GM23248 (cell line): Measurements from ENCODE around the gene PLXNB3. TPM values are rescaled to one million over a fixed set of nuclear protein-coding genes. Genes with fewer than 3 reads are reported as not detected.

Experiments used
- DNase-seq: peaks from one replicate; pipeline ENCODE4 v3.0.0-alpha.2; 2015
- H2AFZ ChIP-seq: fragments of 200-600 bp; sonication (generic); 2 replicates; pipeline ENCODE4 v1.6.1; 2016; ENCODE audit warnings: antibody characterized with exemption
- H3F3A ChIP-seq: fragments of 200-600 bp; sonication (generic); 2 replicates; pipeline ENCODE4 v1.6.1; 2016; ENCODE audit warnings: mild to moderate bottlenecking, antibody characterized with exemption, mixed run types; ENCODE audit not compliant: insufficient read depth
- H3K27ac ChIP-seq: fragments of 200-600 bp; sonication (generic); 2 replicates; pipeline ENCODE4 v1.5.1; 2016; ENCODE audit warnings: mild to moderate bottlenecking
- H3K27me3 ChIP-seq: fragments of 200-600 bp; sonication (generic); replicated peaks from 2 replicates; pipeline ENCODE4 v1.6.1; 2016; ENCODE audit warnings: mild to moderate bottlenecking; ENCODE audit not compliant: insufficient read depth
- H3K36me3 ChIP-seq: fragments of 200-600 bp; sonication (generic); 2 replicates; pipeline ENCODE4 v1.6.1; 2016; ENCODE audit warnings: low read depth, mild to moderate bottlenecking
- H3K4me1 ChIP-seq: fragments of 200-600 bp; sonication (generic); 2 replicates; pipeline ENCODE4 v1.6.1; 2016; ENCODE audit warnings: mild to moderate bottlenecking; ENCODE audit not compliant: insufficient read depth
- H3K4me2 ChIP-seq: fragments of 200-600 bp; sonication (generic); one replicate; pipeline ENCODE4 v1.6.1; 2016; ENCODE audit warnings: mild to moderate bottlenecking; ENCODE audit not compliant: unreplicated experiment
- H3K4me3 ChIP-seq: fragments of 200-600 bp; sonication (generic); 2 replicates; pipeline ENCODE4 v1.5.1; 2016; ENCODE audit warnings: mild to moderate bottlenecking
- H3K79me2 ChIP-seq: fragments of 200-600 bp; sonication (generic); 2 replicates; pipeline ENCODE4 v1.6.1; 2016; ENCODE audit warnings: mild to moderate bottlenecking; ENCODE audit not compliant: insufficient read depth
- H3K9ac ChIP-seq: fragments of 200-600 bp; sonication (generic); 2 replicates; pipeline ENCODE4 v1.6.1; 2016; ENCODE audit warnings: mild to moderate bottlenecking
- H3K9me2 ChIP-seq: fragments of 200-600 bp; sonication (generic); 2 replicates; pipeline ENCODE4 v1.6.1; 2016; ENCODE audit warnings: mixed run types, mild to moderate bottlenecking, moderate library complexity; ENCODE audit not compliant: insufficient read depth
- H3K9me3 ChIP-seq: fragments of 200-600 bp; sonication (generic); one replicate; pipeline ENCODE4 v1.6.1; 2017; ENCODE audit warnings: low read depth
- H4K20me1 ChIP-seq: fragments of 200-600 bp; sonication (generic); 2 replicates; pipeline ENCODE4 v1.6.0; 2016; ENCODE audit not compliant: insufficient read depth
- EZH2 ChIP-seq: fragments of 200-600 bp; sonication (generic); IDR thresholded peaks from 2 replicates; pipeline ENCODE4 v1.6.1; 2018; ENCODE audit warnings: antibody characterized with exemption, mild to moderate bottlenecking; ENCODE audit not compliant: insufficient read depth, poor library complexity, severe bottlenecking
- EZH2phosphoT487 ChIP-seq: fragments of 200-600 bp; sonication (generic); IDR thresholded peaks from 2 replicates; pipeline ENCODE4 v1.6.1; 2018; ENCODE audit warnings: antibody characterized with exemption, moderate library complexity, mild to moderate bottlenecking, low read depth; ENCODE audit not compliant: insufficient read depth
- WGBS, 2 experiments: methylation state at CpG; one replicate each; pipeline ENCODE4 v1.1.6; 2015 to 2017; ENCODE audit warnings: low lambda C conversion rate in 2 of 2, low coverage in 1 of 2; ENCODE audit errors: missing lambda C conversion rate in 2 of 2; 5-methylcytosine and 5-hydroxymethylcytosine counted together
- in situ Hi-C: fragments of 300-500 bp; cut with MboI; formaldehyde crosslinking; loops from 2 replicates; pipeline ENCODE4 v1.15.0; 2020
- polyA plus RNA-seq: library from polyadenylated mRNA; unstranded; fragments of >200 nt; fragmentation: Nextera tagmentation; extraction: Ambion mirVana; gene quantifications from 2 replicates; pipeline ENCODE4 v1.2.1, GENCODE V29; 2016
- total RNA-seq: library from RNA; depleted of rRNA; stranded (reverse); fragments of >200 nt; shearing (Covaris generic); gene quantifications from 2 replicates; pipeline ENCODE4 v1.2.3, GENCODE V29; 2014

PLXNB3 gene
- total and polyA plus RNA-seq, 2 experiments from 2014 or later = 8.8 to 12.5 TPM

DNA sequence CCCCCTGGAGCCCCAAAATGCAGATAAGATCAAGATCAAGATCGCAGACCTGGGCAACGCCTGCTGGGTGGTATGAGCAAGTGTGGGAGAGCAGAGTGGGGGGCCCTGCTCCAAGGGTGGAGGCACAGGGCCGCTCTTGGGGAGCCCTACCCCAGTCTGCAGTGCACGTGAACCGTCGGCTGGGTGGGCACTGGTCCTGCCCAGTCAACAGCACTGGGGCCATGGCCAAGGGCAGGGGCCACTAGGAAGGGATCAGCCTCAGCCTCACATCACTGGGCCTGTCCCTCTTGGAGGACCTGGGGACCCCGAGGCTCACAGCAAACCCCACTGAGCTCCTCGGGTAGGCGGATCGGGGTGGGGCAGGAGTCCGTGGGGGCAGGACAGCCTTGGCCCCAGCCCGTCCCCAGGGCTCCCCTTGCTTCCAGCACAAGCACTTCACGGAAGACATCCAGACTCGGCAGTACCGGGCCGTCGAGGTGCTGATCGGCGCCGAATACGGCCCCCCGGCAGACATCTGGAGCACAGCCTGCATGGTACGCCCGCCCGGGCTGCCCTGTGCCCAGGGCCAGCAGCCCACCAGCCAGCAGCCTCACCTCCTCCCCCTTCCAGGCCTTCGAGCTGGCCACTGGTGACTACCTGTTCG lies 20.4 kb downstream of the PLXNB3 start:
- TF ChIP-seq EZH2 (no peak), EZH2phosphoT487 (no peak)
- no peak overlapping the region for H2AFZ ChIP-seq
- no peaks in the 10 kb centered on the region for H3K4me1 ChIP-seq
- H3K36me3 ChIP-seq = no peaks in the 10 kb centered on the region
- DNase-seq = no peak
- WGBS, 2 experiments = 88 to 98% methylated on average over 12 to 16 of the region's 27 CpGs
- no peak overlapping the region for H3K27ac ChIP-seq
- H3K4me3 ChIP-seq = no peak overlapping the region
- no peak overlapping the region for H3K4me2 ChIP-seq
- no peaks in the 10 kb centered on the region for H3K79me2 ChIP-seq
- H3K9me3 ChIP-seq = no peaks in the 10 kb centered on the region
- in situ Hi-C loops = no loop called here
- H3K27me3 ChIP-seq = no peaks in the 10 kb centered on the region
- H3K9ac ChIP-seq = no peak overlapping the region
- H3K9me2 ChIP-seq = no peaks in the 10 kb centered on the region
- no peaks in the 10 kb centered on the region for H3F3A ChIP-seq
- no peaks in the 10 kb centered on the region for H4K20me1 ChIP-seq

- Histone ChIP-seq H3K27ac (no peak overlapping the region), H3K9me3 (no peaks in the 10 kb centered on the region), H3K4me3 (no peak overlapping the region), H3K79me2 (peaks cover 15% of the 10 kb centered on the region), H3K9me2 (no peaks in the 10 kb centered on the region), H3K36me3 (no peaks in the 10 kb centered on the region), H3K27me3 (no peaks in the 10 kb centered on the region), H2AFZ (no peak overlapping the region), H3F3A (no peaks in the 10 kb centered on the region), H4K20me1 (no peaks in the 10 kb centered on the region), H3K4me2 (no peak overlapping the region), H3K4me1 (no peaks in the 10 kb centered on the region), H3K9ac (no peak overlapping the region)
- no peak for DNase-seq
- in situ Hi-C loops = no loop called here
- WGBS, 2 experiments = 80 to 92% methylated on average over 9 to 14 of the region's 15 CpGs
- TF ChIP-seq EZH2phosphoT487 (no peak), EZH2 (no peak)
These were observed 22.6 kb downstream of the PLXNB3 start for GRCh38 chrX:153786669-153787068.

DNA sequence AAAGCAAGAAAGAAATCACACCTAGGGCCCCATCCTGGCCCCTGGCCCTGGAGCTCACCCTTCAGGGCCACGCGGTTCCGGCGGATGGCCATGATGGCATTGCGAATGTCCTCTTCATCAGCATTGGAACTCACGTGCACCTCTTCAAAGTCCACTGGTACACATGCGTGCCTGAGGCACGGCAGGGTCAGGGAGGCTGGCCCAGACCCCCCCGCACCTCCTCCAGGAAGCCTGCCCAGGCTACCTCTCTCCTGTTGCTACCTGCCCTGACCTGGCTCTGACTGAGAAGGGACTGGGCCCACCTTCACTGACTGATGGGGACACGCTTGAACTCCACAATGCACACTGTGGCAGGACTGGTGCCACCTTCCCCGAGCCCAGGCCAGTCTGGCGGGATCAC lies 25.6 kb downstream of the PLXNB3 start:
- no peak for DNase-seq
- Histone ChIP-seq H4K20me1 (no peaks in the 10 kb centered on the region), H3K27ac (no peak overlapping the region), H3K4me1 (no peaks in the 10 kb centered on the region), H3F3A (no peaks in the 10 kb centered on the region), H3K9me2 (no peaks in the 10 kb centered on the region), H3K4me2 (no peak overlapping the region), H3K36me3 (no peaks in the 10 kb centered on the region), H2AFZ (no peak overlapping the region), H3K4me3 (no peak overlapping the region), H3K9ac (no peak overlapping the region), H3K9me3 (no peaks in the 10 kb centered on the region), H3K79me2 (peaks cover 39% of the 10 kb centered on the region), H3K27me3 (no peaks in the 10 kb centered on the region)
- 95 to 96% methylated on average over 4 to 8 of the region's 12 CpGs for WGBS, 2 experiments
- in situ Hi-C loops = no loop called here
- no peak for TF ChIP-seq EZH2
- no peak for TF ChIP-seq EZH2phosphoT487

- 38 to 54% methylated on average over 12 to 16 of the region's 17 CpGs for WGBS, 2 experiments
- no peak overlapping the region for H3K4me2 ChIP-seq
- in situ Hi-C loops = no loop called here
- peaks cover 55% of the 10 kb centered on the region for H3K79me2 ChIP-seq
- no peaks in the 10 kb centered on the region for H4K20me1 ChIP-seq
- H2AFZ ChIP-seq = no peak overlapping the region
- no peaks in the 10 kb centered on the region for H3K4me1 ChIP-seq
- H3K4me3 ChIP-seq = no peak overlapping the region
- no peaks in the 10 kb centered on the region for H3K9me2 ChIP-seq
- no peaks in the 10 kb centered on the region for H3K27me3 ChIP-seq
- no peaks in the 10 kb centered on the region for H3K9me3 ChIP-seq
- no peaks in the 10 kb centered on the region for H3K36me3 ChIP-seq
- H3K9ac ChIP-seq = no peak overlapping the region
- no peak for DNase-seq
- no peak overlapping the region for H3K27ac ChIP-seq
- TF ChIP-seq EZH2 (no peak), EZH2phosphoT487 (no peak)
- no peaks in the 10 kb centered on the region for H3F3A ChIP-seq
These were observed 27.2 kb downstream of the PLXNB3 start for GRCh38 chrX:153791104-153791852.
